Measurements from ENCODE around the gene NHLRC4. TPM values are rescaled to one million over a fixed set of nuclear protein-coding genes. Genes with fewer than 3 reads are reported as not detected.
A peak's percentile ranks its signal among the peaks of the same experiment; 100 is the strongest.
"Not testable (repeated sequence)": the region's sequence is repeated elsewhere in the genome, so short reads cannot be mapped to it uniquely, and the experiment has no call there.

The NHLRC4 gene
- total and polyA plus RNA-seq, 8 donors = 0.35 to 1.4 (median 0.92) TPM; not detected in 3

- WGBS, 5 donors = 40 to 59% (median 55%) methylated on average over 16 of the region's 16 CpGs
- intact Hi-C loops (cut with DNase I; ENCODE audit: low total_unique reads) = no loop called here
- no peaks in the 10 kb centered on the region for H3K27me3 ChIP-seq
- DNase-seq = peak in 1 of 2 donors; percentile 45
- H3K36me3 ChIP-seq = peaks cover 5 to 27% (median 13%) of the 10 kb centered on the region in 4 donors
- H3K27ac ChIP-seq = peak overlapping the region; percentile 80 to 100 (median 94)
- H3K4me1 ChIP-seq = peaks cover 38 to 69% (median 62%) of the 10 kb centered on the region in 4 donors
- H3K4me3 ChIP-seq = peak overlapping the region in 1 of 4 donors; percentile 20
- TF ChIP-seq EP300 (IDR thresholded peaks at IDR 0.05) = no peak
- TF ChIP-seq POLR2A (IDR thresholded peaks at IDR 0.05) = no peak
- no peak for TF ChIP-seq CTCF (IDR thresholded peaks at IDR 0.05)
- TF ChIP-seq POLR2AphosphoS5 (IDR thresholded peaks at IDR 0.05) = no peak
- no peaks in the 10 kb centered on the region for H3K9me3 ChIP-seq
Measured at GRCh38 chr16:593807-594206, 27.0 kb downstream of the NHLRC4 start.

- H3K36me3 ChIP-seq = peaks cover 5 to 36% (median 23%) of the 10 kb centered on the region in 4 donors
- H3K4me1 ChIP-seq = peaks cover 38 to 69% (median 62%) of the 10 kb centered on the region in 4 donors
- H3K9me3 ChIP-seq = no peaks in the 10 kb centered on the region
- peak overlapping the region in 3 of 5 donors; percentile 2 to 100 (median 10) for H3K27ac ChIP-seq
- 82 to 91% (median 88%) methylated on average over 18 of the region's 18 CpGs for WGBS, 5 donors
- no peaks in the 10 kb centered on the region for H3K27me3 ChIP-seq
- H3K4me3 ChIP-seq = no peak overlapping the region
- TF ChIP-seq POLR2AphosphoS5 (IDR thresholded peaks at IDR 0.05) = no peak
- no peak for TF ChIP-seq EP300 (IDR thresholded peaks at IDR 0.05)
- no peak for TF ChIP-seq CTCF (IDR thresholded peaks at IDR 0.05)
- TF ChIP-seq POLR2A (IDR thresholded peaks at IDR 0.05) = no peak
- no peak for DNase-seq
- intact Hi-C loops (cut with DNase I; ENCODE audit: low total_unique reads) = no loop called here
Measured at GRCh38 chr16:595094-595528, 28.3 kb downstream of the NHLRC4 start.

GRCh38 chr16:595942-596735, 29.3 kb downstream of the NHLRC4 start:
- Histone ChIP-seq H3K4me1 (peaks cover 32 to 60% (median 54%) of the 10 kb centered on the region in 4 donors), H3K27me3 (no peaks in the 10 kb centered on the region), H3K4me3 (no peak overlapping the region), H3K27ac (no peak overlapping the region), H3K9me3 (no peaks in the 10 kb centered on the region), H3K36me3 (peaks cover 8 to 46% (median 30%) of the 10 kb centered on the region in 4 donors)
- TF ChIP-seq POLR2A (IDR thresholded peaks at IDR 0.05) (no peak), POLR2AphosphoS5 (IDR thresholded peaks at IDR 0.05) (no peak), CTCF (IDR thresholded peaks at IDR 0.05) (no peak), EP300 (IDR thresholded peaks at IDR 0.05) (no peak)
- 78 to 91% (median 88%) methylated on average over 33 to 34 of the region's 34 CpGs for WGBS, 5 donors
- intact Hi-C loops (cut with DNase I; ENCODE audit: low total_unique reads) = no loop called here
- no peak for DNase-seq

- H3K36me3 ChIP-seq = peaks cover 8 to 49% (median 33%) of the 10 kb centered on the region in 4 donors
- TF ChIP-seq POLR2AphosphoS5 (IDR thresholded peaks at IDR 0.05) (no peak), CTCF (IDR thresholded peaks at IDR 0.05) (no peak), POLR2A (IDR thresholded peaks at IDR 0.05) (no peak), EP300 (IDR thresholded peaks at IDR 0.05) (no peak)
Measured at GRCh38 chr16:596736-597060, 29.9 kb downstream of the NHLRC4 start.

GRCh38 chr16:597655-598054, 30.9 kb downstream of the NHLRC4 start:
- 95 to 98% (median 98%) methylated on average over 6 to 7 of the region's 7 CpGs for WGBS, 5 donors
- H3K27me3 ChIP-seq; DNase-seq; H3K4me3 ChIP-seq; H3K27ac ChIP-seq; intact Hi-C loops (cut with DNase I; ENCODE audit: low total_unique reads); H3K9me3 ChIP-seq: not testable (repeated sequence)
- peaks cover 8 to 49% (median 33%) of the 10 kb centered on the region in 4 donors for H3K36me3 ChIP-seq
- peaks cover 19 to 44% (median 40%) of the 10 kb centered on the region in 4 donors for H3K4me1 ChIP-seq

More at GRCh38 chr16:596736-597060, 29.9 kb downstream of the NHLRC4 start:
- intact Hi-C loops (cut with DNase I; ENCODE audit: low total_unique reads) = no loop called here
- WGBS, 5 donors = 86 to 93% (median 91%) methylated on average over 12 of the region's 12 CpGs
- peaks cover 29 to 54% (median 49%) of the 10 kb centered on the region in 4 donors for H3K4me1 ChIP-seq
- H3K27me3 ChIP-seq = no peaks in the 10 kb centered on the region
- no peak overlapping the region for H3K4me3 ChIP-seq
- DNase-seq = no peak
- H3K9me3 ChIP-seq = no peaks in the 10 kb centered on the region
- H3K27ac ChIP-seq = no peak overlapping the region

Data from stomach (tissue), 9 donors.